GM21360 (cell line): ENCODE measurements around the gene MXRA7.
"Not testable (repeated sequence)": the region's sequence is repeated elsewhere in the genome, so short reads cannot be mapped to it uniquely, and the experiment has no call there.

Experiments
- ATAC-seq: cut with Tn5 transposase; IDR thresholded peaks from one replicate; pipeline ENCODE4 v1.9.1; 2021; ENCODE audit warnings: mild to moderate bottlenecking, moderate library complexity; ENCODE audit not compliant: unreplicated experiment

MXRA7 gene

GRCh38 chr17:76735586-76736348 is 25.0 kb upstream of the MXRA7 start:
- ATAC-seq = no peak

- ATAC-seq = no peak
These were observed 24.2 kb upstream of the MXRA7 start for GRCh38 chr17:76735006-76735405.

- ATAC-seq = no peak
These were observed 23.5 kb upstream of the MXRA7 start for GRCh38 chr17:76734080-76734840.

- no peak for ATAC-seq
These were observed 22.8 kb upstream of the MXRA7 start for GRCh38 chr17:76733618-76733957.

GRCh38 chr17:76732734-76733617 is 22.2 kb upstream of the MXRA7 start:
- no peak for ATAC-seq

GRCh38 chr17:76731800-76732733 is 21.3 kb upstream of the MXRA7 start:
- not testable (repeated sequence) for ATAC-seq

- ATAC-seq = no peak
These were observed 17.1 kb upstream of the MXRA7 start for GRCh38 chr17:76727745-76728456.

- ATAC-seq = peak; percentile 47
These were observed 16.3 kb upstream of the MXRA7 start, which contains the start of gene METTL23 for GRCh38 chr17:76726776-76727718. Gene METTL23, plus strand, starts transcription at chr17:76726839. Its CDS starts 2,872 bp downstream, at chr17:76729711.

GRCh38 chr17:76726231-76726775 is 15.5 kb upstream of the MXRA7 start, which contains the start of gene JMJD6:
Gene JMJD6, minus strand, starts transcription at chr17:76726606. Its CDS starts 131 bp downstream, at chr17:76726475.
- ATAC-seq = peak; percentile 39

- ATAC-seq = peak; percentile 21
These were observed 14.9 kb upstream of the MXRA7 start for GRCh38 chr17:76725580-76726230.

- ATAC-seq = no peak
These were observed 13.0 kb upstream of the MXRA7 start for GRCh38 chr17:76723812-76724211.

GRCh38 chr17:76722977-76723376 is 12.2 kb upstream of the MXRA7 start:
- ATAC-seq = not testable (repeated sequence)

GRCh38 chr17:76722279-76722678 is 11.5 kb upstream of the MXRA7 start:
- no peak for ATAC-seq

GRCh38 chr17:76721463-76721862 is 10.7 kb upstream of the MXRA7 start:
- ATAC-seq = no peak

GRCh38 chr17:76720941-76721340 is 10.2 kb upstream of the MXRA7 start:
- no peak for ATAC-seq

GRCh38 chr17:76720211-76720610 is 9.4 kb upstream of the MXRA7 start:
- no peak for ATAC-seq

GRCh38 chr17:76718516-76718915 is 7.8 kb upstream of the MXRA7 start:
- ATAC-seq = no peak

GRCh38 chr17:76716839-76717215 is 6.1 kb upstream of the MXRA7 start:
- ATAC-seq = no peak
